Heart left ventricle (tissue), 13 donors: ENCODE results near the gene PDZD7.

ENCODE experiments used
- CTCF ChIP-seq, 12 donors: fragments of 200-600 bp; sonication (generic) in 4 of 12; IDR thresholded peaks; one replicate each; pipeline versions ENCODE4 v1.5.0 to v1.8.0; 2018 to 2022; ENCODE audit warnings: antibody characterized with exemption in 12 of 12, mild to moderate bottlenecking in 5 of 12
- POLR2A ChIP-seq, 2 donors: fragments of 450-650 bp; IDR thresholded peaks; one replicate each; pipeline ENCODE4 v1.6.1; 2017; ENCODE audit warnings: antibody characterized with exemption in 2 of 2, mild to moderate bottlenecking in 2 of 2, moderate library complexity in 2 of 2
- donor health status: ischemic (EF 13 %, LVEDD 7.1; RV severe dilation, severe dysfunction).
- donor health status: DM: no; HTN: yes; CAD: no.
- donor health status: DM: no; HTN: no; CAD: no.
- donor health status: ischemic (EF 25% LVEDD 6.9; RV normal size, moderate dysfunction).
- donor health status: ischemic (EF 25% LVEDD 5.7; RV mildly dilated, moderate dysfunction).
- donor health status: ischemic (EF 35%, LVEDD 5.7; RV mildly dilated, moderate dysfunction).
- donor health status: nonischemic (EF 11% LVEDD 7.7; RV severe dilation, severe dysfunction).
- donor health status: DM: yes; HTN: yes; CAD: no.
- donor health status: PGD.
- donor health status: ischemic (EF 29% LVEDD 5.4; RV normal size, mild dysfunction).
- donor health status: nonischemic (EF 23%, LVEDD 6.1; RV moderate dilation, normal function).

DNA sequence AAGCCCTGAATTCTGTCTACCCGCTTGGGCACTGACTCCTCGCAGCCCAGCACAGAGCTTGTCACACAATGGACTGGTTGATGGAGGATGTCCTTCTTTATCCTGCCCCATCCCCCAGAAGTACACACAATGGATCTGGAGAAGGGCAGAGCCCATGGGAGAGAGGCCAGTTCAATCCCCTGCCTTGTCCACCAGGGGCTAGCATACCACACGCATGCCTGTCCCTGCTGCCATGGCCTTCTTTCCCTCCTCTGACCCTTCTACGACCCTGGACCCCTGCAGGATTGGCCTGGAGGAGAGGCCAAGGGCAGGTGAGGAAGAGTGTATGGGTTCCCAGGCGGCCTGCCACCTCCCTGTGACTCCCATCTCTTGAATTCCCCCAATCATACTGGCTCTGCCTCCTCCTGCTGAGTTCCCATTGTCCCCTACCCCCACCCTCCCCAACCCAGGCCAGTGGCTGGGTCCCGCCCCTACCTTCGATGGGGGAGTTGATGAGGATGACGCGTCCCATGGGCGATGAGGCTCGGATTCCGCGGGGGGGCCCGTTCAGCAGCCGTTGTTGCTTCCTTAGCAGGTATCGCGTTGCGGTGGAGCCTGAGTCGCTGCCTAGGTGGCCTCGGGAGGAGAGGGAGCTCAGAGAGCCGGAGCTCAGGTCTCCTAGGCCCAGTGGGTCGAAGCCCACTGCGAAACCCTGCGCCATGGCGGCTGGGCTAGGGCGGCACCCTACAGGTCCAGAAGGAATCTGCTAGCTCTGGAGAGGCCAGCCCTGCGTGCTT, 1.2 kb downstream of the PDZD7 start:
- no peak for TF ChIP-seq CTCF (IDR thresholded peaks at IDR 0.05)
- TF ChIP-seq POLR2A (IDR thresholded peaks at IDR 0.05): no peak
